Astrocyte (in vitro differentiated cells and primary cell): Measurements from ENCODE around the gene HIGD2B. TPM values are rescaled to one million over a fixed set of nuclear protein-coding genes. Genes with fewer than 3 reads are reported as not detected.
"Not testable (repeated sequence)": the region's sequence is repeated elsewhere in the genome, so short reads cannot be mapped to it uniquely, and the experiment has no call there.

Source experiments
- DNase-seq: peaks from one replicate; pipeline ENCODE4 v3.0.0-alpha.2; 2010; ENCODE audit warnings: low read depth
- FAIRE-seq: peaks from 2 replicates; lab custom pipeline; 2011; peaks lifted over from hg19 to GRCh38; lab: Jason Lieb, UNC
- H2AFZ ChIP-seq: 2 replicates; pipeline ENCODE4 v1.6.0; 2012; ENCODE audit warnings: low read depth, low read length, inconsistent platforms
- H3K27ac ChIP-seq: 2 replicates; pipeline ENCODE4 v1.5.1; 2011; ENCODE audit warnings: low read depth, low read length, inconsistent platforms
- H3K27me3 ChIP-seq: 2 replicates; pipeline ENCODE4 v1.6.0; 2011; ENCODE audit warnings: low read length, inconsistent platforms; ENCODE audit not compliant: insufficient read depth
- H3K36me3 ChIP-seq: 2 replicates; pipeline ENCODE4 v1.5.1; 2011; ENCODE audit warnings: low read length, inconsistent platforms; ENCODE audit not compliant: insufficient read depth
- H3K4me1 ChIP-seq: 2 replicates; pipeline ENCODE4 v1.5.1; 2011; ENCODE audit warnings: low read length, inconsistent platforms; ENCODE audit not compliant: insufficient read depth
- H3K4me2 ChIP-seq: 2 replicates; pipeline ENCODE4 v1.6.0; 2012; ENCODE audit warnings: low read length, inconsistent platforms
- H3K4me3 ChIP-seq: 2 replicates; pipeline ENCODE4 v1.5.1; 2011; ENCODE audit warnings: low read depth, mild to moderate bottlenecking, low read length, inconsistent platforms; ENCODE audit not compliant: insufficient read depth
- H3K79me2 ChIP-seq: 2 replicates; pipeline ENCODE4 v1.6.0; 2012; ENCODE audit warnings: mild to moderate bottlenecking, low read length, inconsistent platforms; ENCODE audit not compliant: insufficient read depth
- H3K9ac ChIP-seq: 2 replicates; pipeline ENCODE4 v1.6.0; 2012; ENCODE audit warnings: mild to moderate bottlenecking, low read length, inconsistent platforms
- H3K9me3 ChIP-seq: 2 replicates; pipeline ENCODE4 v1.5.1; 2012; ENCODE audit warnings: low read depth, mild to moderate bottlenecking, low read length, inconsistent platforms; ENCODE audit not compliant: insufficient read depth
- H4K20me1 ChIP-seq: 2 replicates; pipeline ENCODE4 v1.6.0; 2012; ENCODE audit warnings: low read length, inconsistent platforms; ENCODE audit not compliant: insufficient read depth
- H3K27ac Mint-ChIP-seq: one replicate; pipeline ENCODE4 v1.8.0; 2021; ENCODE audit warnings: mild to moderate bottlenecking, mixed read lengths; ENCODE audit not compliant: unreplicated experiment
- H3K27me3 Mint-ChIP-seq: one replicate; pipeline ENCODE4 v1.8.0; 2021; ENCODE audit warnings: low read depth, mixed read lengths; ENCODE audit not compliant: unreplicated experiment
- H3K36me3 Mint-ChIP-seq: one replicate; pipeline ENCODE4 v1.8.0; 2021; ENCODE audit warnings: low read depth, mixed read lengths; ENCODE audit not compliant: unreplicated experiment
- H3K4me1 Mint-ChIP-seq: one replicate; pipeline ENCODE4 v1.8.0; 2021; ENCODE audit warnings: low read depth, mixed read lengths; ENCODE audit not compliant: unreplicated experiment
- H3K4me3 Mint-ChIP-seq: one replicate; pipeline ENCODE4 v1.8.0; 2021; ENCODE audit warnings: mild to moderate bottlenecking, moderate library complexity, mixed read lengths; ENCODE audit not compliant: unreplicated experiment
- H3K9me3 Mint-ChIP-seq: one replicate; pipeline ENCODE4 v1.8.0; 2021; ENCODE audit warnings: mild to moderate bottlenecking, mixed read lengths; ENCODE audit not compliant: unreplicated experiment
- total RNA-seq: library from RNA; stranded (reverse); gene quantifications from 2 replicates; pipeline ENCODE4 v1.2.1, GENCODE V29; 2021

HIGD2B gene
- total RNA-seq, 1 donor from 2014 or later = not detected

DNA sequence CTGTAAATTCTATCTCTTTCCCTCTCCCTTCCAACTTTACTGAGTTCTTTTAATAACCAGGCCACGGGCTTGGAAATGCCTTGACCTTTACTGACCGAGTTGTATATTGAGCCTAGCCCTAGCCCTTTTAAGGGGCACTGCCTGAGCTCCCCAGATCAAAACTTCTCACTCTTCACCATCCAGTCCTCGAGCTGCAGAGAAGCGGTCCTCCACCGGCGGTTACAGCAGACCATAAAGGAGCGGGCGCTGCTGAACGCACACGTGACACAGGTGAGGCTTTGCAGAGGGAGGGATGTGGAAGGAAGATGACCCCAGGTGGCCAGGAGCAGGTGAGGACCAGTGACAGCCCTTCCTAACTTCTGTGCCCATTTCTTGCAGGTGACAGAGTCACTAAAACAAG is 24.9 kb downstream of the HIGD2B start:
- H3K9me3 Mint-ChIP-seq, H3K4me2 ChIP-seq, H2AFZ ChIP-seq, H3K79me2 ChIP-seq, H3K27ac Mint-ChIP-seq, H3K4me3 ChIP-seq, H3K36me3 ChIP-seq, H3K27me3 Mint-ChIP-seq, H3K27me3 ChIP-seq, H3K9ac ChIP-seq, FAIRE-seq, H3K9me3 ChIP-seq, H3K27ac ChIP-seq, H4K20me1 ChIP-seq, H3K4me1 Mint-ChIP-seq, DNase-seq, H3K36me3 Mint-ChIP-seq, H3K4me3 Mint-ChIP-seq, H3K4me1 ChIP-seq: not testable (repeated sequence)

DNA sequence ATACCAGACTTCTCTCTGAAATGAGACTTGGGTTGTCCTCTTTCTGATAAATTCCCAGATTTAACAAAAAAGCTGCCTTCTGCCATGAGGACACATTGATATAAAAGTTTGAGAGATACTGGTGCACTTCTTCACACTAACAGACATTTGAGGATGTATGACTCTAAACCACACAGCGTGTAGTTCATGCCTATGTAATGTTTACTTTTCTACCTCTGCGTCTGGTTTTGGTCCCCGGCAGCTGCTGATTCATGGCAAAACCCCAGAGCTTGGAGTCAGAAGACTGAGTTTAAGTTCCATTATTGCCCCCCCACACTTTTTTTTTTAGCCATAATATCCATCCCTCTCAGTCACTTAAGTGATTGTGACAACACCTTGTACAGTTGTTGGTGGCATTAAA is 30.0 kb downstream of the HIGD2B start:
- H3K4me1 Mint-ChIP-seq, H3K9me3 Mint-ChIP-seq: not testable (repeated sequence)

DNA sequence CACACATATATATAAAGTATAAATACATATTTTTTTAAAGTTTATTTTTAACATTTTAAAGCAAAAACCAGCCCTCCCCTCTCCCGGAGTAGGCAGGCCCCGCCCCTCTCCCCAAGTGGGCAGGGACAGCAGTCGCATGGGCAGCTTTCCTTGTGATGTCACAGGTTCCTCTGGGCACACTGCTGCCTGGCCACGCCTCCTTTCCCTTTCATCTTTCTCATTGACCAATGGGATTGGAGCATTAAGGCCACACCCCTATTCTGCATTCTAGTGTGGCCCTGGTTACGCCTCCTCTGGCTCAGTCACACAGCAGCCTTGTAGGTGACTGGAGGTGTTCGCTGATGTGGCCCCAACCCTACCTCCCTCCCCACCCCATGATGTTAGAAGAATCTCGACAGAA is 31.6 kb downstream of the HIGD2B start, which contains the start of gene GOLGA6B:
Gene GOLGA6B (plus strand): TSS at position 301 of the 400 bp plus-strand sequence. CDS start 41 bp downstream, at position 342.
- H3K27ac ChIP-seq, DNase-seq, H4K20me1 ChIP-seq, H3K4me1 Mint-ChIP-seq, H3K4me2 ChIP-seq, H3K79me2 ChIP-seq, H3K9me3 ChIP-seq, H2AFZ ChIP-seq, H3K4me1 ChIP-seq, H3K27ac Mint-ChIP-seq, H3K36me3 ChIP-seq, H3K27me3 ChIP-seq, H3K9me3 Mint-ChIP-seq, H3K9ac ChIP-seq, H3K4me3 Mint-ChIP-seq, FAIRE-seq, H3K4me3 ChIP-seq, H3K36me3 Mint-ChIP-seq, H3K27me3 Mint-ChIP-seq: not testable (repeated sequence)

More for the DNA sequence above, 30.0 kb downstream of the HIGD2B start:
- H3K79me2 ChIP-seq, H3K27me3 ChIP-seq, H3K4me3 Mint-ChIP-seq, FAIRE-seq, H3K36me3 ChIP-seq, H3K27me3 Mint-ChIP-seq, H3K4me1 ChIP-seq, DNase-seq, H3K27ac ChIP-seq, H3K9ac ChIP-seq, H3K27ac Mint-ChIP-seq, H3K9me3 ChIP-seq, H4K20me1 ChIP-seq, H3K4me2 ChIP-seq, H3K4me3 ChIP-seq, H3K36me3 Mint-ChIP-seq, H2AFZ ChIP-seq: not testable (repeated sequence)

GRCh38 chr15:72648631-72649253 is 37.2 kb downstream of the HIGD2B start:
- not testable (repeated sequence) for H4K20me1 ChIP-seq, H3K4me3 Mint-ChIP-seq, DNase-seq, H2AFZ ChIP-seq, H3K4me2 ChIP-seq, H3K27me3 ChIP-seq, H3K36me3 ChIP-seq, H3K27me3 Mint-ChIP-seq, FAIRE-seq, H3K9me3 ChIP-seq, H3K4me3 ChIP-seq, H3K27ac ChIP-seq, H3K4me1 Mint-ChIP-seq, H3K27ac Mint-ChIP-seq, H3K79me2 ChIP-seq, H3K9me3 Mint-ChIP-seq, H3K4me1 ChIP-seq, H3K36me3 Mint-ChIP-seq, H3K9ac ChIP-seq

DNA sequence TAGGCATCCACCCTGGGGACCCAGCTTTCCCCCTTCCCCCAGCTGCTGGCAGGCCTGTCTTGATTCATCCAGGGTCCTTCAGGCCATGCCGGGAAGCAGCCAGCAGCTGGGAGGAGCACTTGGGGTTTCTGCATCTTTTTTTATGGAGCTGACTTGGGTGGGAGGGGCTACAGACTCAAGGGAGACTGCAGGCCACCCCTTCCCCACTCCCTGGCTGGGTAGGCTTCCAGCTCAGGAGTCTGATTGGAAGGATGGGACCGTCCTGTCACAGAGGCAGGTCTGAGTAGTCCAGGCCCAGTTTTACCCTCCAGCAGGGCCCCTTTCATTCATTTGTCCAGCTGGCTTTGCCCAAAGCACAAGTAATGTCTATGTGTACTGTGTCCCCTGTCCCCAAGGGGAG is 43.7 kb downstream of the HIGD2B start:
- H3K4me1 Mint-ChIP-seq, H3K36me3 ChIP-seq, H3K36me3 Mint-ChIP-seq, H3K4me1 ChIP-seq, H3K4me3 ChIP-seq, FAIRE-seq, H4K20me1 ChIP-seq, H3K9me3 ChIP-seq, H2AFZ ChIP-seq, DNase-seq, H3K27me3 Mint-ChIP-seq, H3K9ac ChIP-seq, H3K27me3 ChIP-seq, H3K27ac ChIP-seq, H3K79me2 ChIP-seq, H3K27ac Mint-ChIP-seq, H3K4me2 ChIP-seq, H3K9me3 Mint-ChIP-seq, H3K4me3 Mint-ChIP-seq: not testable (repeated sequence)

- H3K9ac ChIP-seq, H3K27ac ChIP-seq, H3K9me3 Mint-ChIP-seq, H3K27ac Mint-ChIP-seq, H3K27me3 ChIP-seq, H3K4me1 ChIP-seq, H3K36me3 ChIP-seq, H3K4me2 ChIP-seq, FAIRE-seq, H3K4me3 ChIP-seq, DNase-seq, H3K36me3 Mint-ChIP-seq, H3K4me1 Mint-ChIP-seq, H3K79me2 ChIP-seq, H3K4me3 Mint-ChIP-seq, H2AFZ ChIP-seq, H3K9me3 ChIP-seq, H4K20me1 ChIP-seq, H3K27me3 Mint-ChIP-seq: not testable (repeated sequence)
Observed at GRCh38 chr15:72639759-72640483, 46.1 kb downstream of the HIGD2B start.
